Neural cell (in vitro differentiated cells): ENCODE results near the gene LCORL. TPM values are rescaled to one million over a fixed set of nuclear protein-coding genes. Genes with fewer than 3 reads are reported as not detected.

Experiments
- H2AFZ ChIP-seq: fragments of 200-600, 300-800 bp; sonication (generic), shearing (Covaris generic); 2 replicates; pipeline ENCODE4 v1.6.0; 2014; ENCODE audit warnings: low read depth, mild to moderate bottlenecking, antibody characterized with exemption, low read length, moderate library complexity
- H3F3A ChIP-seq: fragments of 200-600 bp; shearing (Covaris generic); 2 replicates; pipeline ENCODE4 v1.6.1; 2016; ENCODE audit warnings: mild to moderate bottlenecking, moderate library complexity, mixed read lengths, antibody characterized with exemption, low read length; ENCODE audit not compliant: insufficient read depth, poor library complexity, severe bottlenecking
- H3K27ac ChIP-seq: fragments of 200-600, 300-800 bp; sonication (generic), shearing (Covaris generic); 2 replicates; pipeline ENCODE4 v1.5.1; 2014; ENCODE audit warnings: mild to moderate bottlenecking, low read length, moderate library complexity
- H3K27me3 ChIP-seq: fragments of 300-800, 200-600 bp; sonication (generic), shearing (Covaris generic); 2 replicates; pipeline ENCODE4 v1.6.0; 2014; ENCODE audit warnings: mild to moderate bottlenecking, low read depth, low read length, moderate library complexity; ENCODE audit not compliant: insufficient read depth
- H3K36me3 ChIP-seq: fragments of 300-800, 200-600 bp; sonication (generic), shearing (Covaris generic); 2 replicates; pipeline ENCODE4 v1.5.1; 2014; ENCODE audit warnings: mild to moderate bottlenecking, antibody characterized with exemption, low read length, moderate library complexity; ENCODE audit not compliant: insufficient read depth
- H3K4me2 ChIP-seq: fragments of 300-800, 200-600 bp; sonication (generic), shearing (Covaris generic); 2 replicates; pipeline ENCODE4 v1.6.0; 2014; ENCODE audit warnings: mild to moderate bottlenecking, low read length
- H3K4me3 ChIP-seq: fragments of 300-800, 200-600 bp; sonication (generic), shearing (Covaris generic); 2 replicates; pipeline ENCODE4 v1.5.1; 2014; ENCODE audit warnings: mild to moderate bottlenecking, low read length, moderate library complexity
- H3K79me2 ChIP-seq: fragments of 200-600 bp; shearing (Covaris generic); replicated peaks from 2 replicates; pipeline ENCODE4 v1.6.0; 2014; ENCODE audit warnings: mild to moderate bottlenecking, low read length, moderate library complexity; ENCODE audit not compliant: insufficient read depth
- H3K9ac ChIP-seq: fragments of 300-800, 200-600 bp; sonication (generic), shearing (Covaris generic); 2 replicates; pipeline ENCODE4 v1.6.1; 2016; ENCODE audit warnings: mild to moderate bottlenecking, low read length, mixed read lengths
- H3K9me2 ChIP-seq: fragments of 200-600 bp; shearing (Covaris generic); 2 replicates; pipeline ENCODE4 v1.6.1; 2016; ENCODE audit warnings: mild to moderate bottlenecking, low read length, mixed read lengths; ENCODE audit not compliant: insufficient read depth
- H3K9me3 ChIP-seq: fragments of 200-600, 300-800 bp; sonication (generic), shearing (Covaris generic); 2 replicates; pipeline ENCODE4 v1.6.1; 2016; ENCODE audit warnings: mild to moderate bottlenecking, mixed run types, low read length, moderate library complexity, mixed read lengths
- H4K20me1 ChIP-seq: fragments of 200-600 bp; shearing (Covaris generic); 2 replicates; pipeline ENCODE4 v1.6.1; 2016; ENCODE audit warnings: mild to moderate bottlenecking, mixed run types; ENCODE audit not compliant: insufficient read depth
- EP300 ChIP-seq: fragments of 450-650 bp; conservative IDR thresholded peaks from 2 replicates; pipeline ENCODE4 v1.6.1; 2014; ENCODE audit warnings: antibody characterized with exemption, mild to moderate bottlenecking, moderate library complexity; ENCODE audit not compliant: poor library complexity, severe bottlenecking
- EZH2 ChIP-seq: fragments of 200-600, 300-800 bp; shearing (Covaris generic), sonication (generic); IDR thresholded peaks from 2 replicates; pipeline ENCODE4 v1.6.1; 2014; ENCODE audit warnings: antibody characterized with exemption, low read length, borderline replicate concordance, mild to moderate bottlenecking; ENCODE audit not compliant: insufficient read depth, poor library complexity, severe bottlenecking
- MXI1 ChIP-seq: fragments of 450-650 bp; conservative IDR thresholded peaks from 2 replicates; pipeline ENCODE4 v1.6.1; 2014; ENCODE audit warnings: antibody characterized with exemption, mild to moderate bottlenecking; ENCODE audit not compliant: poor library complexity, severe bottlenecking
- POLR2AphosphoS5 ChIP-seq: IDR thresholded peaks from 2 replicates; pipeline ENCODE4 v1.6.1; 2012
- RAD21 ChIP-seq: fragments of 450-650 bp; conservative IDR thresholded peaks from 2 replicates; pipeline ENCODE4 v1.6.1; 2014; ENCODE audit warnings: antibody characterized with exemption, mild to moderate bottlenecking, moderate library complexity
- REST ChIP-seq: IDR thresholded peaks from 2 replicates; pipeline ENCODE4 v1.6.1; 2012; ENCODE audit warnings: borderline replicate concordance
- SMC3 ChIP-seq: fragments of 450-650 bp; conservative IDR thresholded peaks from 2 replicates; pipeline ENCODE4 v1.6.1; 2014; ENCODE audit warnings: antibody characterized with exemption, mild to moderate bottlenecking, moderate library complexity; ENCODE audit not compliant: poor library complexity
- TAF1 ChIP-seq: IDR thresholded peaks from 2 replicates; pipeline ENCODE4 v1.6.1; 2012; ENCODE audit warnings: low read depth
- polyA plus RNA-seq: library from polyadenylated mRNA; depleted of rRNA; stranded (reverse); fragments of >200 nt; gene quantifications from 2 replicates; pipeline ENCODE4 v1.2.3, GENCODE V29; 2014
- TF ChIP-seq, protein P1 (sequence below): fragments of 450-650 bp; IDR thresholded peaks from 2 replicates; pipeline ENCODE4 v1.5.1; 2014; ENCODE audit warnings: antibody characterized with exemption, mild to moderate bottlenecking, moderate library complexity; ENCODE audit not compliant: poor library complexity, severe bottlenecking

The LCORL gene
- polyA plus RNA-seq, 1 donor from 2014 or later = 49.0 TPM

DNA sequence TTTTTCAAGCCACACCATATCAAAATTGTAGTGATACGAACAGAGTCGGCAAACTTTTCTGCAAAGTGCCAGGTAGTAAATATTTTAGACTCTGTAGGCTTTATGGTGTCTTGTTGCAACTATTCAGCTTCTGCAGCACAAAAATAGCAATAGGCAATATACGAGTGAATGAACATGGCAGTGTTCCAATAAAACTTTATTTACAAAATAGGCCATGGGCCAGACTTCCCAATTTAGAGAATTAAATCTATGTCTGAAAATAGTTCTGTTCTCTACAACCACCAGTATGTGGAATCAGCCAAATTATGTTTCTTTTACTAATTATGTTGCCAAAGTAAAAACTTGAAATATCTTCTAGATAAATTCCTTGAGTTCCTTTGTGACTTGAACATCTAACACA, 154.3 kb downstream of the LCORL start:
- H3K36me3 ChIP-seq = peaks cover 10% of the 10 kb centered on the region
- no peak overlapping the region for H3K4me2 ChIP-seq
- no peaks in the 10 kb centered on the region for H3K9me3 ChIP-seq
- H3K27ac ChIP-seq = no peak overlapping the region
- no peak overlapping the region for H2AFZ ChIP-seq
- H3F3A ChIP-seq = no peaks in the 10 kb centered on the region
- no peaks in the 10 kb centered on the region for H3K79me2 ChIP-seq
- H3K9ac ChIP-seq = no peak overlapping the region
- H3K4me3 ChIP-seq = no peak overlapping the region
- H3K9me2 ChIP-seq = no peaks in the 10 kb centered on the region
- no peaks in the 10 kb centered on the region for H3K27me3 ChIP-seq
- TF ChIP-seq POLR2AphosphoS5 (no peak), EZH2 (no peak), SMC3 (no peak), RAD21 (no peak), EP300 (no peak), MXI1 (no peak), REST (no peak), TAF1 (no peak)
- TF ChIP-seq, protein P1, sequence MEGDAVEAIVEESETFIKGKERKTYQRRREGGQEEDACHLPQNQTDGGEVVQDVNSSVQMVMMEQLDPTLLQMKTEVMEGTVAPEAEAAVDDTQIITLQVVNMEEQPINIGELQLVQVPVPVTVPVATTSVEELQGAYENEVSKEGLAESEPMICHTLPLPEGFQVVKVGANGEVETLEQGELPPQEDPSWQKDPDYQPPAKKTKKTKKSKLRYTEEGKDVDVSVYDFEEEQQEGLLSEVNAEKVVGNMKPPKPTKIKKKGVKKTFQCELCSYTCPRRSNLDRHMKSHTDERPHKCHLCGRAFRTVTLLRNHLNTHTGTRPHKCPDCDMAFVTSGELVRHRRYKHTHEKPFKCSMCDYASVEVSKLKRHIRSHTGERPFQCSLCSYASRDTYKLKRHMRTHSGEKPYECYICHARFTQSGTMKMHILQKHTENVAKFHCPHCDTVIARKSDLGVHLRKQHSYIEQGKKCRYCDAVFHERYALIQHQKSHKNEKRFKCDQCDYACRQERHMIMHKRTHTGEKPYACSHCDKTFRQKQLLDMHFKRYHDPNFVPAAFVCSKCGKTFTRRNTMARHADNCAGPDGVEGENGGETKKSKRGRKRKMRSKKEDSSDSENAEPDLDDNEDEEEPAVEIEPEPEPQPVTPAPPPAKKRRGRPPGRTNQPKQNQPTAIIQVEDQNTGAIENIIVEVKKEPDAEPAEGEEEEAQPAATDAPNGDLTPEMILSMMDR = no peak
- H4K20me1 ChIP-seq = no peaks in the 10 kb centered on the region

DNA sequence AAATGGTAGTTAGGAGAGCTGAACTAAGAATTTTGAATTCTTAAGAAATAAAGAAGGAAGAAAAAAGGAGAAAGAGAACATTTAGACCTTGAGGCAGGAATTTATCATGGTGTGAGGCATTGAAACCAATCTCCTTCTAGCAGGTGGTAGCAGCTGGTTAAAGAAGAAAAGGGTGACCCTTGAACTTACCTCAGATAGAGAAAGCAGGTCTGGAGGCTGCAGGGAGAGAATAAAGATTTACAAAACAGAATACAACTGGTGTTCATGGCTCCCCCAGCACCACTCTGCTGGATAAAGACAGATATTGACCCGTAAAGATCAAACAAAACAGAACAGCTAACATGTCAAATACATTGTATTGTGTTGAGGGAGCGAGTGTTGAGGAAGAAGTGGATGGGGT, 154.7 kb downstream of the LCORL start:
- TF ChIP-seq, protein P1 = no peak
- no peak for TF ChIP-seq TAF1
- TF ChIP-seq EZH2 = no peak
- no peak for TF ChIP-seq EP300
- no peak for TF ChIP-seq MXI1
- TF ChIP-seq REST = no peak
- no peak for TF ChIP-seq SMC3
- TF ChIP-seq POLR2AphosphoS5 = no peak
- no peak for TF ChIP-seq RAD21
- Histone ChIP-seq H3K4me3 (no peak overlapping the region), H3K9me2 (no peaks in the 10 kb centered on the region), H3K9me3 (no peaks in the 10 kb centered on the region), H2AFZ (no peak overlapping the region), H4K20me1 (no peaks in the 10 kb centered on the region), H3K79me2 (no peaks in the 10 kb centered on the region), H3F3A (no peaks in the 10 kb centered on the region), H3K27ac (no peak overlapping the region), H3K9ac (no peak overlapping the region), H3K4me2 (no peak overlapping the region), H3K27me3 (no peaks in the 10 kb centered on the region), H3K36me3 (peaks cover 10% of the 10 kb centered on the region)
